Activated naive CD8-positive, alpha-beta T cell treated with anti-CD3 and anti-CD28 coated beads, Interleukin-2, amount 10 ng/mL, durations not matched to agents 7 days and 5 days (primary cell): ENCODE results near the gene RPS15A. TPM values are rescaled to one million over a fixed set of nuclear protein-coding genes. Genes with fewer than 3 reads are reported as not detected.

Experiments used
- ATAC-seq: fragments of 150-1000 bp; cut with Tn5 transposase; one replicate; pipeline ENCODE4 v1.10.0; 2021; ENCODE audit warnings: low read depth, moderate library complexity
- POLR2A ChIA-PET: fragments of 350-600 bp; sonication (Branson Sonifier 250); formaldehyde crosslinking; loops from one replicate; lab custom pipeline; 2021; ENCODE audit warnings: antibody characterized with exemption; lab: Charles Lee
- DNase-seq: peaks from one replicate; pipeline ENCODE4 v3.0.0; 2021
- H3K27ac Mint-ChIP-seq: one replicate; pipeline ENCODE4 v1.8.0; 2022; ENCODE audit warnings: mild to moderate bottlenecking, mixed read lengths
- H3K27me3 Mint-ChIP-seq: one replicate; pipeline ENCODE4 v1.8.0; 2022; ENCODE audit warnings: mild to moderate bottlenecking, moderate library complexity, mixed read lengths
- H3K36me3 Mint-ChIP-seq: one replicate; pipeline ENCODE4 v1.8.0; 2021; ENCODE audit warnings: mild to moderate bottlenecking, mixed read lengths
- H3K4me1 Mint-ChIP-seq: one replicate; pipeline ENCODE4 v1.8.0; 2021; ENCODE audit warnings: mixed read lengths
- H3K4me3 Mint-ChIP-seq: one replicate; pipeline ENCODE4 v1.8.0; 2022; ENCODE audit warnings: mild to moderate bottlenecking, moderate library complexity, mixed read lengths
- H3K9me3 Mint-ChIP-seq: one replicate; pipeline ENCODE4 v1.8.0; 2021; ENCODE audit warnings: mixed read lengths
- total RNA-seq, 2 experiments: library from RNA; stranded (reverse); gene quantifications; one replicate each; pipeline ENCODE4 v1.2.3, GENCODE V29; 2021

RPS15A gene
- total RNA-seq, 2 experiments from 2014 or later = 1,969 to 2,023 TPM

DNA sequence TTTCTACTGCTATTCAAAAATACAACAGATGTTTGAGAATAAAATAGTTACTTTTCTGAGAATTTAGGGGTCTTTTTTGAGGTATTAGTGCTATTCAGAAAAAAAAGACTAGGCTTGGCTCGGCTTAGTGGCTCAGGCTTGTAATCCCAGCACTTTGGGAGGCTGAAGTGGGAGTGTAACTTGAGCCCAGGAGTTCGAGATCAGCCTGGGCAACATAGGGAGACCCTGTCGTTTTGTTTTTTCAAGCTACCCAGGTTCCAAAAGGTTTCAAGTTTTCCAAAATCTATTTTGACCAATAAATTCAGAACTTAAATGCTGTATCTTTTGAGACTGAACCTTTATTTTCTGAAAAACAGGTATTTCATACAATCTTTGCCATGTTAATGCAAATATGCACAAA is 14.4 kb upstream of the RPS15A start:
- Mint-ChIP-seq H3K9me3 (no peaks in the 10 kb centered on the region), H3K4me1 (peaks cover 30% of the 10 kb centered on the region), H3K4me3 (no peak overlapping the region), H3K27ac (peak overlapping the region; percentile 70), H3K27me3 (no peaks in the 10 kb centered on the region), H3K36me3 (peaks cover 32% of the 10 kb centered on the region)
- POLR2A ChIA-PET = interaction anchor here (0.8 to 8.2 kb wide), 3 partner anchors 16 to 263 kb away, joined by 3 to 214 read pairs (median 3); partner anchors contain the start of genes COQ7 and RPS15A
- DNase-seq (no peak), ATAC-seq (no peak)

DNA sequence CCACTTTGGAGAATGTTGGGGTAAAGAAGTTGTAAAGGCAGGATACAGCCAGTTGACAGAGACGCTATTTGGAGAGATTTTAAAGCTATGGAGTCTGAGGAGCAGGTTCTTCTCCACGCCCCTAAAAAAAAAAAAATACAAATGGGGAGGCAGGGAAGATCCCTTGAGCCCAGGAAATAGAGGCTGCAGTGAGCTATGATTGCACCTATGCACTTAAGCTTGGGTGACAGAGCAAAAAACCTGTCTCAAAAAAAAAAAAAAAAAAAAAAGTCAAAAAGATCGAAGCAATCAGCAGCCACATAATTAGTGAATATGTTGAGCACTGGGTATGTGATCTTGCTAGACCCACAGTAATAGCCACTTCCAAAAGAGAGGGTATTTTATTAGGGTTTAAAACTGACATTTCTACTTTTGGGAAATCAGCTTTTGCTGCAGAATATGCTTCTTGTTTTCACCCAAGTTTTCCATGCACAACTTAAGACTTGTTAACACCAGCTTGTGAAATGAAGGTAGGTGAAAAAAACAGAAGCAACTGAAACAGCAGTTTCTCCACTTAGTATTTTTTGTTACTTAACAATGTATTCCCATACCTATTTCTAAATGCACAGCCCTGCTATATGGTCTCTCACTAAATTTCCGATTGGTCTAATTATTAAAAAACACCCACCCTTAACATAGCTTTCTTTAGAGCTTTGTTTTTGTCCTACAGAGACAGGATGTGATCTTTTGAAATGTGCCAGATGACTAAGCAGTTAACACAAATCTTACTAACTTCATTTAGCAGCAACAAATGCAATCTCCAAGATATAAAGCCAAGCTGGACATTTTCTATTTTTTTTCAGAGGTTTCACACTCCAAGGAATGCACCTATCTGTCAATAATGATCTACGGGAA is 13.7 kb upstream of the RPS15A start:
- H3K4me1 Mint-ChIP-seq = peaks cover 34% of the 10 kb centered on the region
- H3K36me3 Mint-ChIP-seq = peaks cover 26% of the 10 kb centered on the region
- no peaks in the 10 kb centered on the region for H3K27me3 Mint-ChIP-seq
- peak overlapping the region; percentile 80 for H3K27ac Mint-ChIP-seq
- H3K9me3 Mint-ChIP-seq = no peaks in the 10 kb centered on the region
- DNase-seq = no peak
- H3K4me3 Mint-ChIP-seq = peak overlapping the region; percentile 99
- POLR2A ChIA-PET = interaction anchor here (0.6 to 8.2 kb wide), 7 partner anchors 16 to 265 kb away, joined by 3 to 214 read pairs (median 4); partner anchors contain the start of genes COQ7 and RPS15A
- ATAC-seq = no peak

DNA sequence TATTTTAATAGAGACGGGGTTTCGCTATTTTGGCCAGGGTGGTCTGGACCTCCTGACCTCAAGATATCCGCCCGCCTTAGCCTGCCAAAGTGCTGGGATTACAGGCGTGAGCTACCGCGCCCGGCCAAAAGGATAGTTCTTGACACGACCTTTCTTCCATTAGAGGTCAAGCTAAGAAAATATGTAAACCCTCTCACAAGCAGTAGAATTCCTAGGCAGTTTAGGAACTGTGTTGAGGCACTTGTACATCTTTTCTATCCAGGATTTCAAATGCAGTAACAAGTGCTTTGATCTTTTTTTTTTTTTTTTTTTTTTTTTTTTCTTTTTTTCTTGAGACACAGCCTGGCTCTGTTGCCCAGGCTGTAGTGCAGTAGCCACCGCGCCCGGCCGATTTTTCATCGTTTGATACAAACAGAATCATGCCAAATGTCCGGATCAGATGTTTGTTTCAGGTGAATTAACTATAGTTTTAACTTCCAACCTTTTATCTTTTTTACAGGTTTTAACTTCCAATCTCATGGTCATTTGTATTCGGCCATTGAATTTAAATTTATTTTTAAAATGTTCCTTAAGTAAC is 12.7 kb upstream of the RPS15A start:
- Mint-ChIP-seq H3K27ac (peak overlapping the region; percentile 98), H3K27me3 (no peaks in the 10 kb centered on the region), H3K9me3 (no peaks in the 10 kb centered on the region), H3K4me1 (peaks cover 38% of the 10 kb centered on the region), H3K36me3 (peaks cover 20% of the 10 kb centered on the region), H3K4me3 (peak overlapping the region; percentile 99)
- POLR2A ChIA-PET = interaction anchor here (0.6 to 8.2 kb wide), 7 partner anchors 15 to 265 kb away, joined by 3 to 214 read pairs (median 4); partner anchors contain the start of genes COQ7 and RPS15A
- ATAC-seq (no peak), DNase-seq (no peak)

DNA sequence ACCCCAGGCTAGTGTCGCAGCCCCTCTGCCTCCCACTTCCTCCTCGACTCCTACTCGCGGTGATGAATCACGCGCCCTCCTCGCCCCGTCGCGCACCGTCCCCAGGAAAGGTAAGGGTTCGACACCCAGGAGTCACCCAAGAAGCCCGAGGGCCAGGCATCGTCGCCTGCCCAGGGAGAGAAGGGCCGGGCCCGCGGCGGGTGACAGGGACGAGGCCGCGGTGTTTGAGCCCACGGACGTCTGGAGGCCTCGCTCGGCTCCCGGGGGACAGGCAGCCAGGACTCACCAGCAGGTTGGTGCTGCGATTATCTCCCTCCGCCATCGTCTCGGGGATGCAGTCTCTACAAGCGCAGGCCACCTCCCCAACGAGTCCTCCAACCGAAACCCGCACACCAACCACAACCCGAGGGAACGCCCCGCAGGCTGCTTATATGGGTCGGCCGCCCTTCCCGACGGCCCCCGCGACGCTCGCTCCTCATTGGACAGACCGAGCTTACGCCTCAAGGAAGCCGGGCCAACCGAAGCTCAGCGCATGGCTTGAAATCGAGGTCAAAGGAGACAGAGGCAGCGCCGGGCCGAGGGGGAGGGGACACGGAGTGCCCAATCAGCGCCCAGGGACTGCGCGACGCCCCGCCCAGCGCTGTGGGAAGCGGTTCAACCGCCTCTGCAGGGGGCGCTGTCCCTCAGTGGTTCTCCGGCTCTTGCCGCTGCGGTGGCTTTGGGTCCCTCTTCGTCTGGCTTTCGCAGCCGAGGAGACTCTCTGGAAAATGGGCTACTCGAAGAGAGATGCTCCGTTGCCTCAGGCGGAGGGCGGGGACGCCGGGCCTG is 11.2 kb upstream of the RPS15A start, which contains the start of gene ARL6IP1:
ARL6IP1 (minus strand) TSS at position 405 of the 828 bp plus-strand sequence; CDS start at position 322, 83 bp downstream.
- Mint-ChIP-seq H3K9me3 (no peaks in the 10 kb centered on the region), H3K4me1 (peaks cover 46% of the 10 kb centered on the region), H3K27me3 (no peaks in the 10 kb centered on the region), H3K4me3 (peak within 1 kb of the TSS; percentile 99), H3K27ac (peak within 1 kb of the TSS; percentile 98), H3K36me3 (peaks cover 26% of the 10 kb centered on the region)
- peak; percentile 99 for DNase-seq
- POLR2A ChIA-PET = interaction anchor here (0.6 to 8.2 kb wide), 17 partner anchors 13 to 1456 kb away, joined by 3 to 214 read pairs (median 5); partner anchors contain the start of genes COQ7, RPS15A and SMG1
- peak; percentile 96 for ATAC-seq

DNA sequence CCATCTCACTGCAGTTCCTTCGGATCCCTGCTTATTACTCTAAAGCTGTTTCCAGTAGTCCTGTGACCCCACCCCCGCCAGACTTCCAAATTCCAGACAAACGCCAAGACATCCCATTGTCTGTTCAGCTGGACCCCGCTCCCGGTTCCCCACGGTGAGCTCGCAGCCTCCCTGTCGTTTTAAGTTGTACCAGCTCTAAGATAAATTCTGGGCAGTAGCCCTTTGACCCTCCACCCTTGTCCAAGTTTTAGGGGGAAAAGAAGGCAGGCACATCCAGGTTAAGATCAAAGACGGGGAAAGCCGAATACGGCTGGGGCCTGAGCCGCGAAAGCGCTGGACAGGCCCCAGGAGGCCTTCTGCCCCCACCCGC is 10.6 kb upstream of the RPS15A start:
- POLR2A ChIA-PET = interaction anchor here (2.1 to 8.2 kb wide), 3 partner anchors 13 to 30 kb away, joined by 15 to 214 read pairs (median 20); partner anchors contain the start of gene RPS15A
- no peaks in the 10 kb centered on the region for H3K9me3 Mint-ChIP-seq
- H3K4me3 Mint-ChIP-seq = peak overlapping the region; percentile 99
- peak overlapping the region; percentile 98 for H3K27ac Mint-ChIP-seq
- no peaks in the 10 kb centered on the region for H3K27me3 Mint-ChIP-seq
- ATAC-seq = no peak
- no peak for DNase-seq
- peaks cover 28% of the 10 kb centered on the region for H3K36me3 Mint-ChIP-seq
- H3K4me1 Mint-ChIP-seq = peaks cover 49% of the 10 kb centered on the region

DNA sequence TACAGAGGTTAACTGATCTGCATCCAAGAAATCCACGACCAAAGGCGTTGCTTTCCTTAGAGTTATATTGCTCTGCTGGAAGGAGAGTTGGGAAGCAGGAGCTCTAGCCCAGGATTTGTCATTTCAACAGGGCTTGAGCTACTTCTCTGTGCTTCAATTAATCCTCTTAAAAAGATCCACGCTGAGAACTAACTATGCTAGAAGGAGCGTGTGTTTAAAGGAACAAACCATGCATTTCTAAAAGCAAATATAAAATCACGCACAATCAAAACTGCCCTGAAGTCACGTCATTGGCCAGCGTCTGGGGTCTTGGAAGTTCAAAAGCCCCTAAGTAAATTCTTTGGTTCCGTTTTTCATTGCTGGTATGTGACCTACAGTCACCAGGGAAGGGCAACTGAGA is 10.2 kb upstream of the RPS15A start:
- Mint-ChIP-seq H3K9me3 (no peaks in the 10 kb centered on the region), H3K4me3 (peak overlapping the region; percentile 99), H3K4me1 (peaks cover 49% of the 10 kb centered on the region), H3K27me3 (no peaks in the 10 kb centered on the region), H3K27ac (peak overlapping the region; percentile 98), H3K36me3 (peaks cover 28% of the 10 kb centered on the region)
- no peak for ATAC-seq
- DNase-seq = no peak
- POLR2A ChIA-PET = interaction anchor here (2.1 to 8.2 kb wide), 3 partner anchors 12 to 30 kb away, joined by 15 to 214 read pairs (median 20); partner anchors contain the start of gene RPS15A

DNA sequence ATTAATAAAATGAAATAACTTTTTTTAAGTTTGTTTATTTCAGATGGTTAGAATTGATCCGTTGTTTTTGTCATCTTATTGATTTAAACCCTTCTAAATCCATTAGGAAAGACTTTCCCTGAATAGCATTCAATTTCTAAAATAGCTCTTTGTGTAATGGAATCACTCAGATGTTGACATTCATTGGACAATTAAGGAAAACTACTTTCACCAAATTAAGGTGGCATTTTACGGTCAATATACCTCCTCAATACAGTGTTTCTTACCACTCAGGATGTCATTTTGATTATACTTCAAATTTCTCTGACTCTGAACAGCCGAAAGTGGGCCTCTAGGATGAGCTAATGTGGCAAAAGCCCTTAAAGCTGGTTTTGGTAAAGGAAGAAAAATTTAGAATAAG is 9.4 kb upstream of the RPS15A start:
- DNase-seq (no peak), ATAC-seq (no peak)
- Mint-ChIP-seq H3K4me1 (peaks cover 45% of the 10 kb centered on the region), H3K9me3 (no peaks in the 10 kb centered on the region), H3K27me3 (no peaks in the 10 kb centered on the region), H3K27ac (peak overlapping the region; percentile 98), H3K36me3 (peaks cover 28% of the 10 kb centered on the region), H3K4me3 (peak overlapping the region; percentile 99)
- POLR2A ChIA-PET = interaction anchor here (8.2 kb wide), 1 partner anchor 11 kb away, joined by 214 read pairs; the partner anchor contains the start of gene RPS15A

DNA sequence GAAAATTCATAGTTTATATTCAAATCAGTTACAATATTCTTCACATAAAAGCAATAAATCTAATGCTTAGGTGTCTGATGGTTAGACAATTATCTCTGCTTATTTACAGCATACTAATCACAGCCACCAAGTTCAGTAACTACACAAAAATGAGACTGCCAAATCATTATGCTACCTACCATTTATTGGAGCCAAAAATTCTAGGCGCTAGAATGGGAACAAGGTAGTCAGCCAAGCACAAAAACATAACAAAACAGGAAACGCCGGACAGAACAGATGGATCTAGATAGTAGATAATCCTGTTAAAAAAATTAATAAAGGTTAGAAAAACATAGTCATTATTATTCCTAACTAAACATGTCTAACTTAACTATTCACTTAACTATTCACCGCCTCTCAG is 7.6 kb upstream of the RPS15A start:
- Mint-ChIP-seq H3K27ac (peak overlapping the region; percentile 24), H3K4me3 (peak overlapping the region; percentile 52), H3K4me1 (peaks cover 38% of the 10 kb centered on the region), H3K27me3 (no peaks in the 10 kb centered on the region), H3K9me3 (no peaks in the 10 kb centered on the region), H3K36me3 (peaks cover 35% of the 10 kb centered on the region)
- POLR2A ChIA-PET = interaction anchor here (8.2 kb wide), 1 partner anchor 10 kb away, joined by 214 read pairs; the partner anchor contains the start of gene RPS15A
- DNase-seq = no peak
- ATAC-seq = no peak

DNA sequence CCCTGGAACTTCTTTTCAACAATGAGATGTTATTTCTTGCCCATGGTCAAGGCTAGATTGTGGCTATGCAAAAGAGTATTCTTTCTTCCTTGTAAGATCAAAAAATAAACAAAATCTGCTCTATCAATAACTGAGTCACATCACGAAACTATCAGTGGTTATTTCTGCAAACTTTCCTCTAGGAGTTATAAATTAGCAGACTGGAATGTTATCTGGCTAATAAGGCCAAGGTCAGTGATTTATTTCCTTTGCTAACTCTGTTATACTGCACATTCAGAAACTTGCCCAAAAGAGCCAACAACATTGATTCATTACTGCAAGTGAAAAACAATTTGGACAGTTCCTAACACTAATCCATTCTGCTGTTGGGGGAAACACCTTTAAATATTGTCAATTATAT is 6.2 kb upstream of the RPS15A start:
- ATAC-seq (no peak), DNase-seq (no peak)
- Mint-ChIP-seq H3K4me1 (peaks cover 37% of the 10 kb centered on the region), H3K4me3 (no peak overlapping the region), H3K9me3 (no peaks in the 10 kb centered on the region), H3K36me3 (peaks cover 35% of the 10 kb centered on the region), H3K27ac (no peak overlapping the region), H3K27me3 (no peaks in the 10 kb centered on the region)
- POLR2A ChIA-PET = no interaction called here

DNA sequence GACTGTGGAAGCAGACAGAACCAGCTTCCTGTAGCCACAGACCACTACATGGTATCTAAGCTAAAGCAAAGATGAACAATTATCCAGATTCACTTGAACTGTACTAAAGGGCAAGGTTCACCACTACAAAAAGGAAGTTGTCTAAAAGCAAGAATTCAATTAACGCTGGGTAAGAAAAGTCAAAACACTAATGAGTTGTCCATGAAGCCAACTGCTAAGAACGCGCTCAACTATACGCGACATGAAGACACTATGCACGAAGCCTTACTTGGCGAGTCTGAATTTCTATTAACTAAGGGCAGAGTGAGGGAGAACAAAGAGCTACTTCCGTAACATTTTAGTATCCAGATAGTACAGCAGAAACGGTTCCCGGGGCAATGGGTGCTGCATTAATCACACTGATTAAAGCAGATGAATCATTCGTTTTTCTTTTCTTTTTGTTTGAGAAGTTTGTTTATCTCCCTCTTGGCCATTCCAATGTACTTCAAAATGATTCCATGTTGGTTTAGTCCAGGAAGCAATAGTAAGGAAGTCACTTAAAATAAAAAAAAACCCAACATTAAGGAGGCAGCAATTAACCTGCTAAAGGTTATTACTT is 2.8 kb upstream of the RPS15A start:
- DNase-seq (no peak), ATAC-seq (no peak)
- Mint-ChIP-seq H3K36me3 (peaks cover 47% of the 10 kb centered on the region), H3K27me3 (no peaks in the 10 kb centered on the region), H3K4me3 (no peak overlapping the region), H3K4me1 (peaks cover 35% of the 10 kb centered on the region), H3K27ac (peak overlapping the region; percentile 71), H3K9me3 (no peaks in the 10 kb centered on the region)
- POLR2A ChIA-PET = interaction anchor here (0.6 to 11.9 kb wide), 2 partner anchors 9 to 24 kb away, joined by 4 to 214 read pairs; partner anchors contain the start of gene ARL6IP1

DNA sequence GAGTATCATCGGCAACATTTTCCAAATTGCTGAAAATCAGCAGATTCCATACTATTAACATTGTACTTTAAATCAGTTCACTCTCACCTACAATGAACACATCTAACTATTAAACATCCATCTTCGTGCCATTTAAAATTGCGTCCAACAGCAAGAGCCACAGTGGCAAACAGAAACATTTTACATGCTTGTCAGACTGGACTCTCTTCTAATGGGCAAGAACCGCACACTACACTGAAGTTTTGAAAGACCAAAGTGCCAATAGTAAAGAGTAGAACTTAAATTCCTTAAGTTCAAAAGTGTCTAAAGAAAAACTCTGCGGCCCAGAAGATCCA is 652 bp downstream of the RPS15A start:
- POLR2A ChIA-PET = interaction anchor here (1.2 to 11.9 kb wide), 6 partner anchors 12 to 136 kb away, joined by 3 to 214 read pairs (median 6); partner anchors contain the start of genes ARL6IP1 and SMG1
- Mint-ChIP-seq H3K4me1 (peaks cover 49% of the 10 kb centered on the region), H3K36me3 (peaks cover 62% of the 10 kb centered on the region), H3K27me3 (no peaks in the 10 kb centered on the region), H3K27ac (peak overlapping the region; percentile 94), H3K4me3 (peak overlapping the region; percentile 96), H3K9me3 (no peaks in the 10 kb centered on the region)
- ATAC-seq (no peak), DNase-seq (no peak)
